CD4-positive, alpha-beta T cell treated with Interleukin-17A for 1 hour (primary cell): ENCODE results near the gene GPR150.

Experiments
- DNase-seq: peaks from one replicate; pipeline ENCODE4 v3.0.0-alpha.2; 2020

Gene GPR150

DNA sequence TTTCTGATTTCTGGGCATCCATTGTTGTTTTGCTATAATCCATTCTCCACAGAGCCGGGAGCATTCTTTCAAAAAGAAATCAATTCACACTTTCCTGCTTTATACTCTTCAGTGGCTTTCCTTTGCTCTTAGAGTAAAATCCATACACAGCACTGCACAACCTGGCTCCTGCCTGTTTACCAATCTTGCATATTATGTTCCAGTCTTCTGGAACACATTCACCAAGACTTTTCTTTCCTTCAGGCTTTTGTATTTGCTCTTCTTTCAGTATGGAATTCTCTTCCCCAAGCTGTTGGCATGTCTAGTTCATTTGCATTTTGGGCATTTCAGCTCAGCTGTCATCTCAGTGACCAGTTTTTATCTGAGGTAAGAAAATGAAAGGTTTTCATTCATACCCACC is 33.0 kb downstream of the GPR150 start:
- DNase-seq, result no peak

DNA sequence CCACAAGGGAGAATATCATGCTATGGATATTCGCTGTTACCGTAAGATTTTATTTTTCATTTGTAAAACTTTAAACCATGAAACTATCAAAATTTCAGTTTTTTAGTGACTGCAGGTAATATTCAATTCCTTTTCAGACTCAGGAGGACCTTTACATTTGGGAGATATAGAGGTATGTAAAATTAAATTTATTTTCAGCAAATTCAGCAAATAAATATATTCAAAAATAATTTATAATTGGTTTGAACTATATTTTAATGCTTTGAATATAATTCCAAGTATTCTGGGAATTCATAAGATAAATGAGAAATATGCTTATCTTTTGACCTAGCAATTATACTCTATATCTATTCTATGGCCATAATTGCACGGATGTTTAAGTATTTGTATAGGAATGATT is 34.3 kb downstream of the GPR150 start:
- DNase-seq, result no peak

DNA sequence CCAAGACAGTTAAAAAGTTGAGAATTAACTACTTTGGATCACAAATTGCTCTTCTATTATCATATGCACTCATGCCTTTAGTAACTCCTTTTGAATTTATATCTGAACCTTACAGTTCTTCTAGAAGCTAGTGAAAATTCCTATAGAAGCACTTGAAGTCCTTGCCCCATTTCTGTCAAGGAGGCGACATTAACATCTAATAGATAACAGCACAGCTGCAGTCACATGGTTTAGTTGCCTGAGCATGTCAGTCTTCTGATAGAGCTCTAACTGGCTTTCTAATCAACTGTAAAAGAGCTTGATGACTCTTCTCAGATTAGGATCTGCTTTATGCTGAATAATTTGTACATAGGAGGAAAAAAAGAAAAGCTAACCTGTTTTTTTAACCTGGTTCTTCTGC is 35.7 kb downstream of the GPR150 start:
- no peak for DNase-seq

DNA sequence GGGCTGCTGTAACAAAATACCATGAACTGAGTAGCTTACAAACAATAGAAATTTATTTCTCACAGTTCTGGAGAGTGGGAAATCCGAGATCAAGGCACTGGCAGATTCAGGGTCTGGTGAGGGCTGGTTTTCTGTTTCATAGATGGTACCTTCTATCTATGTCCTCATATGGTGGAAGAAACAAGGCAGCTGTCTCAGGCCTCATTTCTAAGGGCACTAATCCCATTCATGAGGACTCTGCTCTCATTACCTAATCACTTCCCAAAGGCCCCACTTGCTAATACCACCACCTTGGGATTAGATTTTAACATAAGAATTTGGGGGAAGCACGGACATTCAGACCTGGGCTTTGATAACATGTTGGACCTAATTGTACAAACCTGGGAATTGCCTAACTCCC is 40.2 kb downstream of the GPR150 start:
- no peak for DNase-seq

DNA sequence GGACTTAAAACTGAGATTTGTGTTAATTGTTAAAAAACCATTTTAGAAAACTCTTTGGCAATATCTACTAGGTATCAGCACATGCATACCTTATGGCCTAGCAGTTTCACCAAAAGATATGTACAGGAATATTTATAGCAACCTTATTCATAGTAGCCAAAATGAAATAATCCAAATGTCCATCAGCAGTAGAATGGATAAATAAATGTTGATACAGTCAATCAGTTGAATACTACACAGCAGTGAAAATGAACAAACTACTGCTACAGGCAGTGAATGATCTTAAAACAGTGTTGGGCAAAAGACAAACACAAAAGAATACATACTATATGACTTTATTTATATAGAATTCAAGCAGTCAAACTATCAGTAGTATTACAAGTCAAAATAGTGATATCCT is 43.1 kb downstream of the GPR150 start:
- no peak for DNase-seq

DNA sequence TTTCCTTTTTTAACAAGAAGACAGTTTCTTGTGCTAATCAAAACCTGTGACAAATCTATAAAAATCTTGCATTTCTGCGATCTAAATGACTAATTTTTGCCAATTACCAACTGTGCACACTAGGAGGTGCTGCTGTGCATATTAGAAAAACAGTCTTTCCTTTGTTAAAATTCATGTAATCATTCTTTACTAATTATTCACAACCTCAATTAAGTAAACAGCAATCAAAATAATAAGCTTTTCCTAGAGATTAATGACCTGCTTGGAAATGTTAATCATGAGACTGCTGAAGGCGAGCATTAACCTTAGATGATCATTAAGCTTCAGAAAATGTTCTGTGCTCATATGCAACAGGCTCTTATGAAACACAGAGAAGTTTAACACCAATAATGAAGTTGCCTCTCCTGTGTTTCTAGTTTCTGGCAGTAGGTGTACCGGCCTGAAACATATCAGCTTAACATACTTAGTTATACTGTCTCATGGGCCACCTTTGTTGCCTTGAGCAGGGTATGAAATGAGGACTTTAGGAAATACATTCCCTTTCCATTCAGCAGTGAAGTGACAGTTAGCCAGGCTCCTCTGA is 44.4 kb downstream of the GPR150 start:
- peak; percentile 59 for DNase-seq

DNA sequence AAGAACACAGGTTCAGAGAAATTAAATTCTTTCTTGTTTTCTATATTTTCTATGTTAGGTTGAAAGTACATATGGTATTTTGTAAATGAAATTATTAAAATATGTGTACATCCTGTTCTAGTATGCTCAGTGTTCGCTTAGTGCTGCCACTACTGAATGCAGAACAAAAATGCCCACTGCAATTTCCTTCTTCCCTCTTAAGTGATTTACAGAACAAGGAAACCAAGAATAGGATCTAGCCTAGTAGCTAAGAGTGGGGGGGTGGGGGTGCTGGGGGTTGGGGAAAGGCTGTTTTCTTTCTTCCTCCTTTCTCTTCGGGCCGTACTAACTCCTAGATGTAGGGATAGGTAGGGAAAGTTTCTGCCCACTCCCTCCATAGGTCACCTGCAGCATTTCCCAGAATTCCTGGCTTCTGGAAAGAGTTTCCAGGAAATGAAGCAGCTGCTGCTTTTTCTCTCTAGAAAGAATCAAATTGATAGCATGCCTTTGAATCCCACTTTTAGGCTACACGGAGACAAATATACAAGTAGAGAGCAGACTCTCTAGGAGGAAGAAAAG is 47.3 kb downstream of the GPR150 start:
- DNase-seq, result no peak

DNA sequence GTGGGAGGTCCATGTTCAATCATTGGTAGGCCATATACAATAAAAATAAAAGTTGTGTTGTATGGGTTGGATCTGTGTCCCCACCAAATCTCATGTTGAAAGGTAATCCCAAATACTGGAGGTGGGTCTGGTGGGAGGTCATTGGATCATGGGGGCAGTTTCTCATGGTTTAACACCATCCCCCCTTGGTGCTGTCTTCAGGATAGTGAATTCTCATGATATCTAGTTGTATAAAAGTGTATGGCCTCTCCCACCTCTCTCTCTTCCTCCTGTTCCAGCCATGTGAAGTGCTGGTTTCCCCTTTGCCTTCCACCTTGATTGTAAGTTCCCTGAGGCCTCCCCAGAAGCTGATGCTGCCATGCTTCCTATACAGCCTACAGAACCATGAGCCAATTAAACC is 47.8 kb downstream of the GPR150 start:
- no peak for DNase-seq

DNA sequence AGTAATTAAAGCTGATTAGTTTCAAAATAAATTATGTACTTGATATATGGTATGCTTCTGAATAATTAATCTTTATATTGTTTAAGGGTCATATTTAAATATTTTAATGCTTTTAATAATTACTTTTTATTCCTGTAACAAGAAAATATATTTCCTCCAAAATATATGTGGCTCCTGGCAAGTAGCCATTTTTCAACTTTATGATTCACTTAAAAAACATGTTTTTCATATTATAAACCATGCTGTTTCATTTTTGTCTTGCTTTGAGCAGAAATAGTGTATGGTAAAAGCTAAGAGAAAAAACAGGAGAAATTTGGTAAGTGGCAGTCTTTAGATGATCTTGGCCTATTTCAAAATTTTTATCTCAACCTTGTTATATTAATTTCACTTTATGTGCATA is 48.3 kb downstream of the GPR150 start:
- no peak for DNase-seq

DNA sequence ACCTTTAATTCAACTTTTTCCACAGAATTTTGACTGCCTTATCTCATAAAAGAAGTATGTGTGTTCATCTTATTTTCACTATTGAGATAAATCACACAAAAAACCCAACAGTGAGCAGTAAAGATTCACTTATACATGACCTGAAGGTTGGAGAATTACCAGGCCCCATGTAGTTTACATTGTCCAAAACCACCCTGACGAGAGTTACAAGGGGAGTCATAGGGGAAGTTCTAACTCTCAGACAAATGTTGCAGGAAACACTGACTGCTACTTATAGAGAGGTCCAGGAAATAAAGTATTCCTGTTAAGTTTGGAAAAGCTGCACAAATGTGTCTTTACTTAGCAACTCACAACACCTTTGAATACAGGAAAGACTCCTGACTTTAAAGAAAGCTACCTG is 48.8 kb downstream of the GPR150 start:
- no peak for DNase-seq

DNA sequence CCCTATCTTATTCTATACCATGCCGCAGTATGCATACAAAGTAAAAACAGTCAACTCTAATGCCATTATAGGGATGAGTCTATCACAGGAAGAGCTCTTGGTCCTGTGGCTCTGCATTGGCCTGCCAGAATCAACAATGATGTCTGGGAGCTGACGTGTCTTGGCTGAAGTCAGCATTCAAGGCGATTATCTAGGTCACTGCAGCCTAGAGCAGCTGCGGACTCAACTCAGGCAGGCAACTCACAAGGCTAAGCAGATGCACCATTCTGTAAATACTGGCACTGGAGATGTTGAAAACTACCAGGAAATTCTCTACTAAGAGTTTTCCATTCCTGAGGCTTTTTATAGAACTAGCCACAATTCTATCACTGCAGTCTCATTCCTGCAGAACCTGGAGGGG is 49.7 kb downstream of the GPR150 start:
- DNase-seq, result no peak

DNA sequence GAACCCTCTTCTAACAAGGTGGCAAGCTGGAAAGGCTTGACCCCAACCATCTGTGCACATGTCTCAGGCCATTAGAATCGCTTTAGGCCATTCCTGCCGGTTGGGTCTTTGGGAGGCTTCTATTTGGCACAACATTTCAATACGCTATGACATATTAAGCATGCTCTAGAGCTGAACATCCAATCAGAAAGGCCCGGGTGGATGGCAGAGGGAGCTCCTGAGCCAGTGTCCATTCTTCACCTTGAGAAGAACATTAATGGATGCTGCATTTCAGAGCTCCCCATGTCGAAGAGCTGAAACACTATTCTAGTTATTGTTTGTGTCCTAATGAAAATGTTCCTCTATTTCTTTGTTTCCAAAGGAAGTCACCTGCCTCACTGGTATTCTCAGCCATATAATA is 50.1 kb downstream of the GPR150 start:
- no peak for DNase-seq

DNA sequence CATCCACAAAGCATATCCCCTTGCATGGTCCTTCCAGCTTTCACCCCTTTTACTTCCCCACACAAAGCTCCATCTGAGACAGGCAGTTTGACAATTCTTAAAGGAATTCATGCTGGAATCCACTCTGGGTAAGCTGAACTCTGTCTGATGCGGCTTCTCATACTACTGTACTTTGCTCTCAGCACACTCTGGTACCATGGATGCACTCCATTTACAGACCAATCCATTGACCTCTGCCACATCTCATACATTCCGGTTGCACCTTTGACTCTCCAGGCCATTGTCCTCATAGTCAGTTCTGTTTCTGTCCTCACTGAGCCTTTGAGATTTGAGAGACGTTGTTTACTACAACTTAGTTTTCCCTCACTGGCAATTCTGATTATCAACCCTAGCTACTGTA is 50.7 kb downstream of the GPR150 start:
- no peak for DNase-seq
